Neutrophil (primary cell): Measurements from ENCODE around the gene SLC24A5.

ENCODE experiments used
- H3K27ac ChIP-seq: fragments of 200-600 bp; sonication (generic); 2 replicates; pipeline ENCODE4 v1.5.1; 2016; ENCODE audit warnings: mild to moderate bottlenecking, moderate library complexity
- H3K27me3 ChIP-seq: fragments of 200-600 bp; sonication (generic); 2 replicates; pipeline ENCODE4 v1.6.0; 2016; ENCODE audit warnings: mild to moderate bottlenecking
- H3K36me3 ChIP-seq: fragments of 200-600 bp; sonication (generic); 2 replicates; pipeline ENCODE4 v1.5.1; 2017
- H3K4me1 ChIP-seq, 2 experiments: fragments of 200-600 bp in 1 of 2; sonication (generic) in 1 of 2; 1 replicate in 1 of 2; 2 replicates in 1 of 2; pipeline versions ENCODE4 v1.5.1 to v1.6.1; 2013 to 2016; ENCODE audit warnings: low read depth in 1 of 2, low read length in 1 of 2, mild to moderate bottlenecking in 1 of 2, moderate library complexity in 1 of 2; ENCODE audit not compliant: control insufficient read depth in 1 of 2, insufficient read depth in 1 of 2
- H3K4me3 ChIP-seq, 2 experiments: fragments of 200-600 bp in 1 of 2; sonication (generic) in 1 of 2; 1 replicate in 1 of 2; 2 replicates in 1 of 2; pipeline ENCODE4 v1.5.1; 2013 to 2016; ENCODE audit warnings: low read depth in 1 of 2, low read length in 1 of 2, mild to moderate bottlenecking in 1 of 2, moderate library complexity in 1 of 2
- H3K9me3 ChIP-seq: fragments of 200-600 bp; sonication (generic); 2 replicates; pipeline ENCODE4 v1.5.1; 2016
- CTCF ChIP-seq: fragments of 200-600 bp; sonication (generic); IDR thresholded peaks from 2 replicates; pipeline ENCODE4 v1.5.1; 2016; ENCODE audit warnings: antibody characterized with exemption

SLC24A5 gene

GRCh38 chr15:48191574-48192225 lies 70.9 kb downstream of the SLC24A5 start, which contains the start of gene CTXN2:
Gene CTXN2 (plus strand): TSS chr15:48191665. CDS start chr15:48201301, 9,636 bp downstream.
- H3K4me3 ChIP-seq = no peak within 1 kb of the TSS

More at GRCh38 chr15:48191574-48192225, 70.9 kb downstream of the SLC24A5 start, which contains the start of gene CTXN2:
- no peaks in the 10 kb centered on the region for H3K9me3 ChIP-seq
- H3K4me1 ChIP-seq = no peaks in the 10 kb centered on the region
- no peaks in the 10 kb centered on the region for H3K36me3 ChIP-seq
- no peak for TF ChIP-seq CTCF
- H3K27ac ChIP-seq = no peak within 1 kb of the TSS
- H3K27me3 ChIP-seq = peaks cover 60% of the 10 kb centered on the region
